ENCODE results near the gene TIMM29. TPM values are rescaled to one million over a fixed set of nuclear protein-coding genes. Genes with fewer than 3 reads are reported as not detected.
A peak's percentile ranks its signal among the peaks of the same experiment; 100 is the strongest.

Gene TIMM29
- total and polyA plus RNA-seq, 9 of the 15 experiments (the other 6 are each of a cell fraction or from before 2014, with no cell fraction given) = 2.4 to 29.4 (median 16.3) TPM

DNA sequence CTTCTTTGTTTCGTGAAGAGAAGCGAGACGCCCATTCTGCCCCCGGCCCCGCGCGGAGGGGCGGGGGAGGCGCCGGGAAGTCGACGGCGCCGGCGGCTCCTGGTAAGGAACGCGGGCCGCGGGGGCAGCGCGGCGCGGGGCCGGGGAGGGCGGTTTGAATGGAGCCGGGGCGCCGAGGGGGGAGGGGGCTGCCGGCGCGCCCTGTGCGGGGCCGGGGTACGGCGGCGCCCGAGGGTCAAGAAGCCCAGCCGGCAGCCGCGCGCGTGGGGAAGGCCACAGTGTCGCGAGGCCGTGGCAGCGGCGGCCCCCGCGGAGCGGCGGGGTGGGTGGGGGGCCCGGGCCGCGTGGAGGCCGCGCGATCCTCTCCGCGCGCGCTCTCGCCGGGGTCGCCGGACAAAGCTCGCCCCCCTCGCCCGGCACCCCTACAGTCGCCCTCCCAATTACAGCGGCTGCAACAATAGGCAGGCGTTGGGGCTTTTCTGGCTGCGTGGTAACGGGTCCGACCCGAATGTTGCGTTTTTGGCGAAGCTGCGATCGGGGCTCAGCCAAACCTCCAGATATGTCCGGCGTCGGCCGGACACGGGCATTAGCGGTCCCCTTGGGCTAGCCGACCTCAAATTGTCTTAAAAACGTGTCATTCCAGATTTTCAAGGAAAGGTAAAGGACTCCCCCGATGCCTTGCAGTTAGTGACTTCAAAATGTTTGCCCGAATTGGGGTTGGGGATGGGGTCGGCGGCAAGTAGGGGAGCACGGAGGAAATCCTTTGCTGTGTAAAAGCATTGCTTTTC is 32.7 kb downstream of the TIMM29 start:
- peak overlapping the region; percentile 76 for H2AFZ ChIP-seq (ENCODE audit: low read depth, low read length)
- peak; percentile 6 for FAIRE-seq
- no TSS peak for BruUV-seq (replicated peaks)
- peaks cover 4% of the 10 kb centered on the region for H3K9me1 ChIP-seq (ENCODE audit: control insufficient read depth, insufficient read depth, low read length)
- H3K79me2 ChIP-seq (ENCODE audit: control insufficient read depth, insufficient read depth, low read length) = peaks cover 64% of the 10 kb centered on the region
- under 1% methylated on average over 43 of the region's 92 CpGs for WGBS (ENCODE audit: insufficient coverage, low coverage, missing lambda C conversion rate)
- H3K4me2 ChIP-seq (ENCODE audit: insufficient read depth, low read length) = peak overlapping the region; percentile 88
- ChIA-PET POLR2A (interaction anchor here (0.6 to 1.5 kb wide), 7 partner anchors 10 to 274 kb away, joined by 3 to 5 read pairs (median 4); no protein-coding TSS in a partner anchor), CTCF (ENCODE audit: low intra/inter-chr PET ratio) (no interaction called here)
- H3K9ac ChIP-seq (ENCODE audit: insufficient read depth in 1 of 2, low read depth in 2 of 2, low read length in 2 of 2) = peak overlapping the region; percentile 96 to 100
- peak; percentile 44 to 87 (median 70) for DNase-seq (ENCODE audit: extremely low read depth in 1 of 4, low spot score in 3 of 4)
- peak overlapping the region; percentile 99 for H3K4me3 ChIP-seq
- ATAC-seq = peak; percentile 6
- intact Hi-C loops (cut with micrococcal nuclease) = no loop called here
- H3K36me3 ChIP-seq (ENCODE audit: control insufficient read depth, insufficient read depth, low read length) = peaks cover 16% of the 10 kb centered on the region; the same call in 2 of the 3 replicates
- no peaks in the 10 kb centered on the region for H3K9me3 ChIP-seq (replicated peaks; ENCODE audit: control insufficient read depth, insufficient read depth, low read depth, low read length)
- no peaks in the 10 kb centered on the region for H3K27me3 ChIP-seq (ENCODE audit: control insufficient read depth in 2 of 2, insufficient read depth in 2 of 2, low read length in 2 of 2)
- in situ Hi-C loops (cut with MboI) = no loop called here
- H4K20me1 ChIP-seq (replicated peaks; ENCODE audit: control insufficient read depth, insufficient read depth, low read length) = peaks cover 8% of the 10 kb centered on the region
- H3K27ac ChIP-seq (ENCODE audit: extremely low read depth, low read depth, low read length) = peak overlapping the region; percentile 94
- H3K4me1 ChIP-seq (replicated peaks in 1 of 2; ENCODE audit: control insufficient read depth in 2 of 2, insufficient read depth in 2 of 2, low read length in 2 of 2) = peaks cover 15 to 25% of the 10 kb centered on the region in 2 experiments; a peak in 4 of 5 replicates
- TF ChIP-seq ESRRB (CRISPR knock-in tag; IDR thresholded peaks at IDR 0.05; ENCODE audit: borderline replicate concordance) (no peak), TEAD1 (CRISPR knock-in tag; IDR thresholded peaks at IDR 0.05) (peak in 1 of 2 experiments; percentile 54; a peak in 1 of 4 replicates), MYBL2 (IDR thresholded peaks at IDR 0.05; ENCODE audit: low read depth) (no peak), MYBL2 (CRISPR knock-in tag; IDR thresholded peaks at IDR 0.05; ENCODE audit: borderline replicate concordance) (no peak), ETV1 (tag; conservative IDR thresholded peaks at IDR 0.05; ENCODE audit: low read depth) (0 out of 2 replicates have a peak, but pooled peaks have one; percentile 18), ZNF589 (CRISPR knock-in tag; IDR thresholded peaks at IDR 0.05; ENCODE audit: low read depth) (0 out of 2 replicates have a peak, but pooled peaks have one; percentile 86), VEZF1 (CRISPR knock-in tag; IDR thresholded peaks at IDR 0.05) (peak; percentile 89), SAFB (IDR thresholded peaks at IDR 0.05; ENCODE audit: borderline replicate concordance, low read depth, low read length) (peak; percentile 83), CXXC5 (CRISPR knock-in tag; IDR thresholded peaks at IDR 0.05) (no peak), TOE1 (IDR thresholded peaks at IDR 0.05; ENCODE audit: borderline replicate concordance) (no peak), TOE1 (CRISPR knock-in tag; IDR thresholded peaks at IDR 0.05; ENCODE audit: borderline replicate concordance, low read depth) (no peak), PHF8 (IDR thresholded peaks at IDR 0.05; ENCODE audit: borderline replicate concordance, low read length) (peak; percentile 65; the same call in 1 of the 2 replicates), HNRNPK (IDR thresholded peaks at IDR 0.05; ENCODE audit: low read depth, low read length, poor library complexity, severe bottlenecking) (no peak), MYNN (IDR thresholded peaks at IDR 0.05) (peak; percentile 35; the same call in 1 of the 2 replicates), MYNN (CRISPR knock-in tag; IDR thresholded peaks at IDR 0.05) (no peak), PCBP1 (IDR thresholded peaks at IDR 0.05; ENCODE audit: low read depth, low read length, poor library complexity, severe bottlenecking) (peak; percentile 36), SIN3A (IDR thresholded peaks at IDR 0.05; ENCODE audit: borderline replicate concordance in 2 of 2, control insufficient read depth in 1 of 2, low read depth in 2 of 2, low read length in 2 of 2) (peak in 1 of 2 experiments; percentile 30; a peak in 2 of 4 replicates)
- TF ChIP-seq, protein P1, sequence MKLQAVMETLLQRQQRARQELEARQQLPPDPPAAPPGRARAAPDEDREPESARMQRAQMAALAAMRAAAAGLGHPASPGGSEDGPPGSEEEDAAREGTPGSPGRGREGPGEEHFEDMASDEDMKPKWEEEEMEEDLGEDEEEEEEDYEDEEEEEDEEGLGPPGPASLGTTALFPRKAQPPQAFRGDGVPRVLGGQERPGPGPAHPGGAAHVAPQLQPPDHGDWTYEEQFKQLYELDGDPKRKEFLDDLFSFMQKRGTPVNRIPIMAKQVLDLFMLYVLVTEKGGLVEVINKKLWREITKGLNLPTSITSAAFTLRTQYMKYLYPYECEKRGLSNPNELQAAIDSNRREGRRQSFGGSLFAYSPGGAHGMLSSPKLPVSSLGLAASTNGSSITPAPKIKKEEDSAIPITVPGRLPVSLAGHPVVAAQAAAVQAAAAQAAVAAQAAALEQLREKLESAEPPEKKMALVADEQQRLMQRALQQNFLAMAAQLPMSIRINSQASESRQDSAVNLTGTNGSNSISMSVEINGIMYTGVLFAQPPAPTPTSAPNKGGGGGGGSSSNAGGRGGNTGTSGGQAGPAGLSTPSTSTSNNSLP (IDR thresholded peaks at IDR 0.05; ENCODE audit: borderline replicate concordance, low read depth, low read length) = no peak

All from K562 (cell line).